Keratinocyte (primary cell): Measurements from ENCODE around the gene ALG6. TPM values are rescaled to one million over a fixed set of nuclear protein-coding genes. Genes with fewer than 3 reads are reported as not detected.

Source experiments
- DNase-seq: peaks from one replicate; pipeline ENCODE4 v3.0.0-alpha.2; 2011; ENCODE audit warnings: low read depth, missing footprints, low spot score
- FAIRE-seq: peaks from 2 replicates; lab custom pipeline; 2011; peaks lifted over from hg19 to GRCh38; lab: Jason Lieb, UNC
- H2AFZ ChIP-seq: 2 replicates; pipeline ENCODE4 v1.6.0; 2012; ENCODE audit warnings: low read length, control low read depth, inconsistent platforms; ENCODE audit not compliant: control insufficient read depth
- H3K27ac ChIP-seq: 2 replicates; pipeline ENCODE4 v1.5.1; 2011; ENCODE audit warnings: low read length; ENCODE audit not compliant: control insufficient read depth, insufficient read depth
- H3K27me3 ChIP-seq: 3 replicates; pipeline ENCODE4 v1.6.0; 2011; ENCODE audit warnings: low read length; ENCODE audit not compliant: control insufficient read depth, insufficient read depth; ENCODE audit errors: extremely low read depth
- H3K36me3 ChIP-seq, 2 experiments: 2 replicates in 1 of 2; 3 replicates in 1 of 2; pipeline ENCODE4 v1.5.1; 2011; ENCODE audit warnings: low read length in 2 of 2, mild to moderate bottlenecking in 1 of 2; ENCODE audit not compliant: control insufficient read depth in 2 of 2, insufficient read depth in 2 of 2; ENCODE audit errors: extremely low read depth in 1 of 2
- H3K4me1 ChIP-seq: 3 replicates; pipeline ENCODE4 v1.5.1; 2011; ENCODE audit warnings: low read length; ENCODE audit not compliant: control insufficient read depth, insufficient read depth; ENCODE audit errors: extremely low read depth
- H3K4me2 ChIP-seq: 3 replicates; pipeline ENCODE4 v1.6.0; 2011; ENCODE audit warnings: low read depth, low read length; ENCODE audit not compliant: control insufficient read depth, insufficient read depth; ENCODE audit errors: extremely low read depth
- H3K4me3 ChIP-seq, 3 experiments: fragments of 200-600 bp in 1 of 3; sonication (generic) in 1 of 3; 2 replicates in 2 of 3; 3 replicates in 1 of 3; pipeline ENCODE4 v1.5.1; 2011 to 2016; ENCODE audit warnings: low read length in 3 of 3, mild to moderate bottlenecking in 3 of 3, control low read depth in 2 of 3, inconsistent platforms in 1 of 3, low read depth in 1 of 3, mixed read lengths in 1 of 3, mixed run types in 1 of 3, moderate library complexity in 1 of 3; ENCODE audit not compliant: control insufficient read depth in 2 of 3, insufficient read depth in 2 of 3; ENCODE audit errors: extremely low read depth in 1 of 3
- H3K79me2 ChIP-seq: 2 replicates; pipeline ENCODE4 v1.6.0; 2012; ENCODE audit warnings: low read length; ENCODE audit not compliant: control insufficient read depth, insufficient read depth
- H3K9ac ChIP-seq: 3 replicates; pipeline ENCODE4 v1.6.0; 2011; ENCODE audit warnings: low read length; ENCODE audit not compliant: control insufficient read depth, insufficient read depth; ENCODE audit errors: extremely low read depth
- H3K9me1 ChIP-seq: 3 replicates; pipeline ENCODE4 v1.6.0; 2011; ENCODE audit warnings: low read length; ENCODE audit not compliant: control insufficient read depth, insufficient read depth; ENCODE audit errors: extremely low read depth
- H3K9me3 ChIP-seq: 2 replicates; pipeline ENCODE4 v1.5.1; 2012; ENCODE audit warnings: low read depth, low read length; ENCODE audit not compliant: control insufficient read depth
- H4K20me1 ChIP-seq: 3 replicates; pipeline ENCODE4 v1.6.0; 2011; ENCODE audit warnings: low read length; ENCODE audit not compliant: control insufficient read depth, insufficient read depth; ENCODE audit errors: extremely low read depth
- CTCF ChIP-seq, 3 experiments: IDR thresholded peaks in 1 of 3; conservative IDR thresholded peaks in 1 of 3; optimal IDR thresholded peaks in 1 of 3; 2 replicates in 2 of 3; 3 replicates in 1 of 3; pipeline versions ENCODE3 to v1.5.1; 2011; ENCODE audit warnings: low read length in 3 of 3, mild to moderate bottlenecking in 3 of 3, moderate library complexity in 2 of 3, control low read depth in 1 of 3, inconsistent platforms in 1 of 3; ENCODE audit not compliant: insufficient read depth in 2 of 3; ENCODE audit errors: extremely low read depth in 1 of 3
- EZH2 ChIP-seq: IDR thresholded peaks from one replicate; pipeline ENCODE4 v1.6.1; 2012; ENCODE audit warnings: inconsistent platforms, mild to moderate bottlenecking, low read length, moderate library complexity
- dilution Hi-C: fragments of 300-500 bp; cut with MboI; formaldehyde crosslinking; loops from one replicate; pipeline ENCODE4 v1.7.0; 2020; ENCODE audit warnings: low sequenced_read_pairs; ENCODE audit not compliant: extremely low pct_ligation_motif_present
- polyA plus RNA-seq, 5 experiments: library from polyadenylated mRNA; depleted of rRNA in 3 of 5; stranded (reverse) in 3 of 5; stranded (forward) in 1 of 5; unstranded in 1 of 5; fragments of >200 nt; gene quantifications; 1 replicate in 1 of 5; 2 replicates in 3 of 5; 3 replicates in 1 of 5; pipeline versions ENCODE4 v1.2.1 to v1.2.3, GENCODE V29; 2011 to 2012; ENCODE audit warnings: missing spikeins in 2 of 5, low read depth in 1 of 5, low replicate concordance in 1 of 5

ALG6 gene
- polyA plus RNA-seq, 1 donor (not counting 4 experiments of a cell fraction or from before 2014, with no cell fraction given) = 20.5 TPM

DNA sequence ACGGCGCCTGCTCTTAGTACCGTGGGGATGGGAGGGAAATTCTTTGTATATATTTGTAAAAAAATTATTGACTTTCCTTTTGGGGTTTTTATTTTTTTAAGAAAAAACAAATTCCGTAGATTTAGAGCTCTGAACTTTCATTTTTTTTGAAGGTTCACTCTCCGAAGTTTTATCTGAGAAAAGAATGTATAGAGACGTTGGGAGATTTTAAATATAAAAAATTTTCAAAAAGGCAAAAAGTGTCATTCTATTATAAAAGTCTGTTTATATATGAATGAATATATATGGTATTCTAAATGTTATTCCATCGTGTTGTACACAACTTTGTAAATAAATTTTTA is 42.7 kb upstream of the ALG6 start:
- H3K27me3 ChIP-seq = peaks cover 94% of the 10 kb centered on the region
- dilution Hi-C loops = no loop called here
- TF ChIP-seq EZH2 = no peak
- no peak for TF ChIP-seq CTCF (optimal IDR thresholded peaks at IDR 0.05 in 1 of 3, IDR thresholded peaks at IDR 0.05 in 1 of 3, conservative IDR thresholded peaks at IDR 0.05 in 1 of 3; ENCODE audit: extremely low read depth in 1 of 3, insufficient read depth in 2 of 3, low read length in 3 of 3)
- H3K4me1 ChIP-seq = no peaks in the 10 kb centered on the region
- H3K4me2 ChIP-seq = no peak overlapping the region
- no peak overlapping the region for H3K27ac ChIP-seq
- H4K20me1 ChIP-seq = peaks cover 3% of the 10 kb centered on the region
- no peak for DNase-seq
- peaks cover 2% of the 10 kb centered on the region for H3K9me3 ChIP-seq
- H3K9me1 ChIP-seq = no peaks in the 10 kb centered on the region
- H3K4me3 ChIP-seq = no peak overlapping the region
- FAIRE-seq = no peak
- H3K36me3 ChIP-seq = no peaks in the 10 kb centered on the region
- no peak overlapping the region for H3K9ac ChIP-seq
- no peak overlapping the region for H2AFZ ChIP-seq
- H3K79me2 ChIP-seq = no peaks in the 10 kb centered on the region

DNA sequence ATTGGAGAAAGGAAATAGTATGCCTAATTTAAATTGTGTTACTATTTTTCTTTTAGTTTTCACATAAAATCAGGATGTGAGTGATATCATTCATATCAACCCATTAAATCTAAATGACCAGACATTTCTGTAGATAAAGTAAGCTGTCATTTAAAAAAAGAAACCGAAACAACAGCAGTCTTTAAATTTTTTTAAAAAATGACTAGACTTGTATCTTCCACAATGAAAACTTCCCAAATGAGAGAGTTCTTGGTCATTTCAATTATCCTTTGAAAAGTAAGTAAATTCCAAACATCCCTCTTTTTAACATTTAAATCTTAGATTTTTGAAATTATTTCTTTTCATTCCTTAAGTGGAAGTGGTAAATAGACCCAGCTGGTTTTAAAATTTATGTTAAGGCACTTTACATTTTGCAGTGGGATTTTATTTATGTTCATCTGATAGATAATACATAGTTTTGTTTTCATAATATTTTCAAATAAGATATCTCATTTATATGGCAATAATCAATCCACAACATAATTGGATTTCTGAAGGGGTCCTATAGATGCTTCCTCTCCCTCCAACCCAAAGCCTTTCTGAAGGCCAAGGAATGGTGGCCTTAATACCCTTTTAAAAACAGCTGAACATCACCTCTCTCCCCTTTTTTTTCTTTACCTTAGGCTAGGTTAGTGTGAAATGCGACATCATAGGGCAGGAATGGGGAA is 42.0 kb upstream of the ALG6 start:
- Histone ChIP-seq H4K20me1 (peaks cover 3% of the 10 kb centered on the region), H3K4me3 (no peak overlapping the region), H3K9me1 (no peaks in the 10 kb centered on the region), H3K4me2 (no peak overlapping the region), H2AFZ (no peak overlapping the region), H3K9me3 (no peaks in the 10 kb centered on the region), H3K79me2 (no peaks in the 10 kb centered on the region), H3K36me3 (no peaks in the 10 kb centered on the region), H3K9ac (no peak overlapping the region), H3K27me3 (peaks cover 94% of the 10 kb centered on the region), H3K4me1 (no peaks in the 10 kb centered on the region), H3K27ac (no peak overlapping the region)
- no peak for FAIRE-seq
- dilution Hi-C loops = no loop called here
- DNase-seq = no peak
- no peak for TF ChIP-seq EZH2
- TF ChIP-seq CTCF (optimal IDR thresholded peaks at IDR 0.05 in 1 of 3, IDR thresholded peaks at IDR 0.05 in 1 of 3, conservative IDR thresholded peaks at IDR 0.05 in 1 of 3; ENCODE audit: extremely low read depth in 1 of 3, insufficient read depth in 2 of 3, low read length in 3 of 3) = no peak
